Glutamatergic neuron (in vitro differentiated cells): ENCODE measurements around the gene TMOD1. TPM values are rescaled to one million over a fixed set of nuclear protein-coding genes. Genes with fewer than 3 reads are reported as not detected.

Source experiments
- DNase-seq: peaks from one replicate; pipeline ENCODE4 v3.0.0; 2022
- H3K27ac Mint-ChIP-seq: one replicate; pipeline ENCODE4 v1.8.0; 2020; ENCODE audit warnings: mild to moderate bottlenecking, mixed read lengths, inconsistent platforms; ENCODE audit not compliant: unreplicated experiment
- H3K27me3 Mint-ChIP-seq: one replicate; pipeline ENCODE4 v1.8.0; 2020; ENCODE audit warnings: mild to moderate bottlenecking, moderate library complexity, mixed read lengths, inconsistent platforms; ENCODE audit not compliant: unreplicated experiment
- H3K36me3 Mint-ChIP-seq: one replicate; pipeline ENCODE4 v1.8.0; 2020; ENCODE audit warnings: mild to moderate bottlenecking, mixed read lengths, inconsistent platforms; ENCODE audit not compliant: unreplicated experiment
- H3K4me1 Mint-ChIP-seq: one replicate; pipeline ENCODE4 v1.8.0; 2020; ENCODE audit warnings: mild to moderate bottlenecking, low read depth, mixed read lengths, inconsistent platforms; ENCODE audit not compliant: unreplicated experiment
- H3K4me3 Mint-ChIP-seq: one replicate; pipeline ENCODE4 v1.8.0; 2020; ENCODE audit warnings: mild to moderate bottlenecking, mixed read lengths, inconsistent platforms; ENCODE audit not compliant: unreplicated experiment
- H3K9me3 Mint-ChIP-seq: one replicate; pipeline ENCODE4 v1.8.0; 2020; ENCODE audit warnings: mild to moderate bottlenecking, moderate library complexity, mixed read lengths, inconsistent platforms; ENCODE audit not compliant: unreplicated experiment
- CTCF ChIP-seq: fragments of 200-600 bp; sonication (generic); IDR thresholded peaks from one replicate; pipeline ENCODE4 v1.5.0; 2021; ENCODE audit not compliant: partially characterized antibody, unreplicated experiment
- total RNA-seq: library from RNA; stranded (reverse); fragmentation: NEBNext Ultra II Directional; extraction: Animal tissue kit (Norgen Biotek cat#: 25700); gene quantifications from one replicate; pipeline ENCODE4 v1.2.1, GENCODE V29; 2021; ENCODE audit not compliant: unreplicated experiment

The TMOD1 gene
- total RNA-seq, 1 donor from 2014 or later: 0.64 TPM

GRCh38 chr9:97591535-97591934 lies 90.1 kb downstream of the TMOD1 start:
- H3K4me1 Mint-ChIP-seq: no peaks in the 10 kb centered on the region
- no peak for TF ChIP-seq CTCF
- no peak overlapping the region for H3K4me3 Mint-ChIP-seq
- peaks cover 8% of the 10 kb centered on the region for H3K36me3 Mint-ChIP-seq
- no peak overlapping the region for H3K27ac Mint-ChIP-seq
- H3K9me3 Mint-ChIP-seq: no peaks in the 10 kb centered on the region
- peaks cover 1% of the 10 kb centered on the region for H3K27me3 Mint-ChIP-seq
- no peak for DNase-seq

- Mint-ChIP-seq H3K27ac (no peak overlapping the region), H3K9me3 (no peaks in the 10 kb centered on the region), H3K4me1 (no peaks in the 10 kb centered on the region), H3K27me3 (peaks cover 1% of the 10 kb centered on the region), H3K36me3 (peaks cover 5% of the 10 kb centered on the region), H3K4me3 (no peak overlapping the region)
- TF ChIP-seq CTCF: no peak
- no peak for DNase-seq
Observed at GRCh38 chr9:97592126-97592525, 90.7 kb downstream of the TMOD1 start.

GRCh38 chr9:97593960-97594359 lies 92.5 kb downstream of the TMOD1 start:
- no peaks in the 10 kb centered on the region for H3K9me3 Mint-ChIP-seq
- H3K27me3 Mint-ChIP-seq: peaks cover 1% of the 10 kb centered on the region
- H3K36me3 Mint-ChIP-seq: no peaks in the 10 kb centered on the region
- H3K27ac Mint-ChIP-seq: no peak overlapping the region
- no peak for DNase-seq
- no peak for TF ChIP-seq CTCF
- no peak overlapping the region for H3K4me3 Mint-ChIP-seq
- H3K4me1 Mint-ChIP-seq: no peaks in the 10 kb centered on the region

- Mint-ChIP-seq H3K4me1 (no peaks in the 10 kb centered on the region), H3K4me3 (no peak overlapping the region), H3K9me3 (no peaks in the 10 kb centered on the region), H3K36me3 (no peaks in the 10 kb centered on the region), H3K27me3 (peaks cover 1% of the 10 kb centered on the region), H3K27ac (no peak overlapping the region)
- DNase-seq: no peak
- TF ChIP-seq CTCF: no peak
Observed at GRCh38 chr9:97594381-97594921, 93.0 kb downstream of the TMOD1 start.

GRCh38 chr9:97596906-97597305 lies 95.4 kb downstream of the TMOD1 start:
- Mint-ChIP-seq H3K9me3 (no peaks in the 10 kb centered on the region), H3K27me3 (peaks cover 1% of the 10 kb centered on the region), H3K4me3 (no peak overlapping the region), H3K27ac (no peak overlapping the region), H3K36me3 (no peaks in the 10 kb centered on the region), H3K4me1 (no peaks in the 10 kb centered on the region)
- DNase-seq: no peak
- no peak for TF ChIP-seq CTCF
